NCI-H1048 (cell line): ENCODE results near the gene PADI3.

Source experiments
- DNase-seq: peaks from one replicate; lab custom pipeline; 2025; lab: John Stamatoyannopoulos, UW

The PADI3 gene

GRCh38 chr1:17272646-17273045, 23.7 kb downstream of the PADI3 start:
- no peak for DNase-seq

- no peak for DNase-seq
Observed at GRCh38 chr1:17273096-17273495, 24.2 kb downstream of the PADI3 start.

GRCh38 chr1:17274186-17275170, 25.6 kb downstream of the PADI3 start:
- DNase-seq: no peak

GRCh38 chr1:17276568-17276967, 27.7 kb downstream of the PADI3 start:
- DNase-seq: no peak

- DNase-seq: no peak
Observed at GRCh38 chr1:17277511-17278159, 28.7 kb downstream of the PADI3 start.

GRCh38 chr1:17278996-17279830, 30.3 kb downstream of the PADI3 start:
- DNase-seq: no peak

GRCh38 chr1:17280436-17280835, 31.5 kb downstream of the PADI3 start:
- no peak for DNase-seq

- no peak for DNase-seq
Observed at GRCh38 chr1:17280894-17281293, 32.0 kb downstream of the PADI3 start.

GRCh38 chr1:17281775-17282181, 32.9 kb downstream of the PADI3 start:
- no peak for DNase-seq

- no peak for DNase-seq
Observed at GRCh38 chr1:17282836-17283235, 33.9 kb downstream of the PADI3 start.

GRCh38 chr1:17286646-17287045, 37.7 kb downstream of the PADI3 start:
- no peak for DNase-seq

- no peak for DNase-seq
Observed at GRCh38 chr1:17287130-17287776, 38.4 kb downstream of the PADI3 start.

GRCh38 chr1:17289721-17290120, 40.8 kb downstream of the PADI3 start:
- no peak for DNase-seq

- no peak for DNase-seq
Observed at GRCh38 chr1:17290553-17290952, 41.7 kb downstream of the PADI3 start.

GRCh38 chr1:17292299-17293160, 43.6 kb downstream of the PADI3 start:
- no peak for DNase-seq

GRCh38 chr1:17293681-17294425, 45.0 kb downstream of the PADI3 start:
- no peak for DNase-seq

GRCh38 chr1:17295292-17295691, 46.4 kb downstream of the PADI3 start:
- DNase-seq: no peak

- DNase-seq: no peak
Observed at GRCh38 chr1:17296086-17296485, 47.2 kb downstream of the PADI3 start.

GRCh38 chr1:17297991-17298390, 49.1 kb downstream of the PADI3 start:
- DNase-seq: no peak

- no peak for DNase-seq
Observed at GRCh38 chr1:17301767-17302166, 52.9 kb downstream of the PADI3 start.
